Heart left ventricle (tissue), 13 donors: ENCODE measurements around the gene GLT8D1.

ENCODE experiments used
- POLR2A ChIP-seq, 2 donors: fragments of 450-650 bp; IDR thresholded peaks; one replicate each; pipeline ENCODE4 v1.6.1; 2017; ENCODE audit warnings: antibody characterized with exemption in 2 of 2, mild to moderate bottlenecking in 2 of 2, moderate library complexity in 2 of 2
- TF ChIP-seq, protein P1 (sequence below), 12 donors: fragments of 200-600 bp; sonication (generic) in 4 of 12; IDR thresholded peaks; one replicate each; pipeline versions ENCODE4 v1.5.0 to v1.8.0; 2018 to 2022; ENCODE audit warnings: antibody characterized with exemption in 12 of 12, mild to moderate bottlenecking in 5 of 12
- donor health status: ischemic (EF 13 %, LVEDD 7.1; RV severe dilation, severe dysfunction).
- donor health status: DM: no; HTN: yes; CAD: no.
- donor health status: DM: no; HTN: no; CAD: no.
- donor health status: ischemic (EF 25% LVEDD 6.9; RV normal size, moderate dysfunction).
- donor health status: ischemic (EF 25% LVEDD 5.7; RV mildly dilated, moderate dysfunction).
- donor health status: ischemic (EF 35%, LVEDD 5.7; RV mildly dilated, moderate dysfunction).
- donor health status: nonischemic (EF 11% LVEDD 7.7; RV severe dilation, severe dysfunction).
- donor health status: DM: yes; HTN: yes; CAD: no.
- donor health status: PGD.
- donor health status: ischemic (EF 29% LVEDD 5.4; RV normal size, mild dysfunction).
- donor health status: nonischemic (EF 23%, LVEDD 6.1; RV moderate dilation, normal function).

DNA sequence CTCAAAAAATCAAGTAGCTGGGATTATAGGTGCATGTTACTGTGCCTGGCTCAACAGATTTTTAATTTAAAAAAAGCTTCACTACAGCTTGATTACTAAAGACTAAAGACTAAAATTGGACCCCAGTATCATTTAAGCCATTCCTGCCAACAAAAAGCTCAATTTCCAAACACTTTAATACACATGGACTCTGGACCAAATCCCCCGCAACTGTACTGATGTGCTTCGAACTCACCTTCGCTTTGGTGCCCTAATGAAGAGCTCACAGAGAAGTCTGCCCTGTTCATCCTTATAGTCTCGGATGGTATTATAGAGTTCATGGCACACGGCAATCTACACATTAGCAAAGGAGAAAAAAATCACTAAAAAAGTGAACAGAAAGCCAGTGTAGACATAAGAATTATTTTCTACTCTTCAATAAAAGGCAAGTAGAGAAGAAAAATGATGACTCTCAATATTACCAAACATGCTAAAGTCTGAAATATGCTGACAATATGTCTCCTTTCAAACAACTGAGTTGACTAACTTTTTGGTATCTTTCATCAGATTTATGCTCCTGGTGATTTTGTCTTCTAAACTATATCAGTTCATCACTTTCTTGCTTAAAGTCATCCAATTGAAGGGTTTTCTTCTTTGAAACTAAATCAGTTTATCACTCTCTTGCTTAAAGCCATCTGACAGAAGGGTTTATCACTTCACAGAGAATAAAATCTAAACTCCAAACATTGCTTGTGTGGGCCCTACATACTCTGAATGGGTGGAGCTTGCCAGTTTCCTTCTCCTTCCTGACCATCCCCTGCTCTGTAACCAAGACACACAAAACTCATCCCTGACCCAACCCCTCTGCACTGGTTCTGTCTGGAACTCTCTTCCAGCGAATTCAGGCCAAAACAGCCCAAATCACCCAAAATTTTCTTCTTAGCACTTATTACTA, 27.1 kb downstream of the GLT8D1 start:
- TF ChIP-seq POLR2A (IDR thresholded peaks at IDR 0.05): no peak
- TF ChIP-seq, protein P1, sequence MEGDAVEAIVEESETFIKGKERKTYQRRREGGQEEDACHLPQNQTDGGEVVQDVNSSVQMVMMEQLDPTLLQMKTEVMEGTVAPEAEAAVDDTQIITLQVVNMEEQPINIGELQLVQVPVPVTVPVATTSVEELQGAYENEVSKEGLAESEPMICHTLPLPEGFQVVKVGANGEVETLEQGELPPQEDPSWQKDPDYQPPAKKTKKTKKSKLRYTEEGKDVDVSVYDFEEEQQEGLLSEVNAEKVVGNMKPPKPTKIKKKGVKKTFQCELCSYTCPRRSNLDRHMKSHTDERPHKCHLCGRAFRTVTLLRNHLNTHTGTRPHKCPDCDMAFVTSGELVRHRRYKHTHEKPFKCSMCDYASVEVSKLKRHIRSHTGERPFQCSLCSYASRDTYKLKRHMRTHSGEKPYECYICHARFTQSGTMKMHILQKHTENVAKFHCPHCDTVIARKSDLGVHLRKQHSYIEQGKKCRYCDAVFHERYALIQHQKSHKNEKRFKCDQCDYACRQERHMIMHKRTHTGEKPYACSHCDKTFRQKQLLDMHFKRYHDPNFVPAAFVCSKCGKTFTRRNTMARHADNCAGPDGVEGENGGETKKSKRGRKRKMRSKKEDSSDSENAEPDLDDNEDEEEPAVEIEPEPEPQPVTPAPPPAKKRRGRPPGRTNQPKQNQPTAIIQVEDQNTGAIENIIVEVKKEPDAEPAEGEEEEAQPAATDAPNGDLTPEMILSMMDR (IDR thresholded peaks at IDR 0.05): no peak
